GM18909 (cell line): ENCODE results near the gene SCO1.

Source experiments
- ATAC-seq: cut with Tn5 transposase; IDR thresholded peaks from one replicate; pipeline ENCODE4 v1.9.1; 2021; ENCODE audit warnings: mild to moderate bottlenecking; ENCODE audit not compliant: unreplicated experiment, poor library complexity

Gene SCO1

DNA sequence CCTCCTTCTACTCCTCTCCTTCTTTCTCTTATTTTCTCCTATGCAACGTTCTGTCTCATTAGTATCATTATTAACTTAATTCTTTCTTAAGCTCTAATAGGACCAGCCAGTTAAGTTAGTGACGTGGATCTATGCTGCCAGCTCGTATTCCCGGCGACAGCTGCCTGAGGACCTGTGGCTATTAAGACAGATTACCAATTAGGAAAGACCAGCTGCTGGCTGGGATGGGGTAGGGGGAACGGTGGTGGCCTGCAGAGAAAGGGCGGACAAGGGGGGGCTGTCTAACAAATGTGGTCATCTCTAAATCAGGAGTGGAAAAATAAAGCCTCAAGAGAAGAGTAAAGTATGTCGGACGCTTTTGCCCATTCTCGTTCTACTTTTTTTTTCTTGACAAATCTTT lies 39.5 kb downstream of the SCO1 start:
- no peak for ATAC-seq

DNA sequence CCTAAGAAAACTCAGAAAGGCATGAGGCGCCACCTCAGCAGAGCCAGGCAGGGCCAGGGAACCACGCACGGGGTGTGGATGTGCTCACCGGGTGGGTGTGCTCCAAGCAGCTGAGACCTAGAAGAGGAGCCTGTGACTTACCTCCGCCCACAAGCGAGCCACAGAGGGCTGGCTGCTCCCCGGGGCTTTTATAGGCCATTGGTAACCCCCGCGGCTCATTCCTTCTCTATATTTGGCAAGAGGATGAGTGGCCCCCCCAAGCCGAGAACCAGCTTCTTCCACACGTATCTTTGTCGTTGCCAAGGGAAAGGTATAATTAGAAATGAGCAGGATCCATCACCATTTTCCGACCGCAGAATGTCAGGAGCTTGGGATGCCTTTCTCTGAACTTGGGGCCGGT lies 40.2 kb downstream of the SCO1 start, which contains the start of gene MYH3:
TSS of gene MYH3 (minus strand) at position 162 of the 400 bp plus-strand sequence. CDS start 2,245 bp downstream, outside the sequence.
- ATAC-seq, result no peak

DNA sequence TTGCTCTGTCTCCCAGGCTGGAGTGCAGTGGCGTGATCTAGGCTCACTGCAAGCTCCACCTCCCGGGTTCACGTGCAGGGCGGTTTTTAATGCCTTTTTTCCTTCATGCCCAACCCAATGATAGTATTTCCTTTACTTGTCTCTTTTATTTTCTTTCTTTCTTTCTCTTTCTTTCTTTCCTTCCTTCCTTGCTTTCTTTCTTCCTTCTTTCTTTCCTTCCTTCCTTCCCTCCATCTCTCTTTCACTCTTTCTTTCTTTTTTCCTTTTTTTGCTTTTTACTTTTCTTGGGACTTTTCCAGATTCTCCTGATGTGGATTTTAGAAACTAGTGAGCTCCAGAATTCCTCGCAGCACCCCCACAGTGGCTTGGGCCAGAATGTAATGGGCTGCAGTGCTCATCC lies 43.3 kb downstream of the SCO1 start:
- ATAC-seq, result no peak

DNA sequence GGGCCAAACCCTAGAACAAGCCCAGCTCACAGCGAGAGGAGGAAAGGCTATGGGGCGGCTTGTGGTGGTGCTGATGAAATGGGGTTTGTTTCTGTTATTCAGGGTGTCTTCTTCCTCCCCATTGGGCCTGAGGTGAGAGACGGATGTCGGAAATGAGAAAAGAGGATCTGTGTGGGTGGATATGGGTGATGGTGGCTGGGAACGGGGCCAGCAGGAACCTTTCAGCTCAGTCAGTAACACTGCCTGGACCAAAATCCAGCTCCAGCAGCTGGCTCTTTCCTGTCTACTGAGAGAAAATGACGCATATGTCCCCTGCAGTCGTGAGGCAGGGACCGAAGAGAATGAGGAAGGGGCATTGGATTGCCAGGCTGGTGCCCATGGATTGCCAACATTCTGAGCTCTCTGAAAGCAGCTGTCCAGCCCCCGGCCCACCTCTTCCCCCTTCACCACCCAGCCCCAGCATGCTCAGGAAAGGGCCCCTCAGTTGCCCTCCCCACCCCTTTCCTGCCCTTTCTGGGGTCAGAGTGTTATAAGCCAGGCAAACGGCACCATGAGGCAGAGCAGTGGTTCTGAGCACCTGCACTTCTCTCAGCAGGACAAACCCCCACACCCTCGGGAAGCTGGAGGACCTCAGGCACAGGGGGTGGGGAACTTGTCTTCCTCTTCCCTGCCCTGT lies 44.2 kb downstream of the SCO1 start:
- no peak for ATAC-seq

DNA sequence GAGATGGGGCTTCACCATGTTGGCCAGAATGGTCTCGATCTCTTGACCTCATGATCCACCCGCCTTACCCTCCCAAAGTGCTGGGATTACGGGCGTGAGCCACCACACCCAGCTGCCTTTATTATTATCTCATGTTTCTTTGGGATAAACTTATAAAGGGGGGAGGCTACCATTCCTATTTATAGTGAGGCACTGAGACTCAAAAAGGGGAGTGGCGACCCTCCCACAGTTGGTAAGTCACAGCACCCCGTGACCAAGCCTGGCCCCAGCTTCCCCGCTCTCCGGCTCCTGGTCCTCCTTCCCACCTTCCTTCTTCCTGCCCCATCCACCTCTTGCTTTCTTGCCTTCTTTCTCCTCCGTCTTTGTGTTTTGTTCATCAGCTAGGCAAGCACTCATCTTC lies 45.4 kb downstream of the SCO1 start:
- no peak for ATAC-seq

DNA sequence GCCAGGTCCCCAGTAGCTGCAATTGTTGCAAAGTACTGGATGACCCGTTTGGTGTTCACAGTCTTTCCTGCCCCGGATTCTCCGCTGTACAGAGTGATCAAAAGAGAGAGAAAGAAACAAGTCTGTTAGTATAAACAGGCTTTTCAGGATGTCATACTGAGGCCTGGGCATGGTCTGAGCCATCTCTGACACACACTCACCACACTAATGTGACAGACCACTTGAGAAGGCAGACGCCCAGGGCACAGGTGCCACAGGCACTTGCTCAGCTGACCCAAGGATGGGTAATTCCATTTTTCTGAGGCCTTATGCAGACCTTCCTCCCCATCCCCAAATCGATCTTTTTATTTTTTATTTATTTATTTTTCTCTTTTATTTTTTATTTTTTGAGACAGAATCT lies 47.7 kb downstream of the SCO1 start:
- no peak for ATAC-seq

DNA sequence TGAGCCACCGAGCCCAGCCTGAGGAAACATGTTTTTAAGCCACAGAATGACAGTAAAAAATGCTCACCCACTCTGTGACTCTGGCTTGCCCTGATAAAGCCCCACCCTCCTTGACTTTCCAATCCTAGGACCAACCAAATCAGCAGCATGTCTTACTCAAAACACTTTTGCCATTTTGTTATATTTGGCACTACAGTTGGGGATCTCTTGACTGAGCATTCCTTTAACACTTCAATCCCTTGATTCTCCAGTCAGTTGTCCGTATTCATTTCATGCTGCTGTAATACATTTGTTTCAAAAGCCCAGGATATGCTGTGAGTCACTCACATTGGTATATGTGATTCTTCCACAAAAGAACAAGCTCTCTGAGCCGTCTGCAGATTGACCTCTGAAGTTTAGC lies 48.4 kb downstream of the SCO1 start:
- ATAC-seq, result no peak

DNA sequence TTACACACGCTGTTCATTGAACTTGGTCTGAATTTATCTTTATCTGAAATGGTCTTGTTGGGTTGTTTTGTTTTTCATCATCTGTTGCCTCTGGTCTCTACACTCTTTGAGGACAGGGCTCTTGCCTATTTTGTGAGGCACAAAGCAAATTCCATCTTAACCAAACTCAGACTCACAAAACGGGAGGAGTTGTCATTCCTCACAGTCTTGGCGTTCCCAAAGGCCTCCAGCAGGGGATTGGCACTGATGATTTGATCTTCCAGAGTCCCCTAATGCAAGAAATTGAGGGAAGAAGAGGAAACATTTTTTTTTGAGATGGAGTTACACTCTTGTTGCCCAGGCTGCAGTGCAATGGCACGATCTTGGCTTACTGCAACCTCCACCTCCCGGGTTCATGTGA lies 49.0 kb downstream of the SCO1 start:
- no peak for ATAC-seq

DNA sequence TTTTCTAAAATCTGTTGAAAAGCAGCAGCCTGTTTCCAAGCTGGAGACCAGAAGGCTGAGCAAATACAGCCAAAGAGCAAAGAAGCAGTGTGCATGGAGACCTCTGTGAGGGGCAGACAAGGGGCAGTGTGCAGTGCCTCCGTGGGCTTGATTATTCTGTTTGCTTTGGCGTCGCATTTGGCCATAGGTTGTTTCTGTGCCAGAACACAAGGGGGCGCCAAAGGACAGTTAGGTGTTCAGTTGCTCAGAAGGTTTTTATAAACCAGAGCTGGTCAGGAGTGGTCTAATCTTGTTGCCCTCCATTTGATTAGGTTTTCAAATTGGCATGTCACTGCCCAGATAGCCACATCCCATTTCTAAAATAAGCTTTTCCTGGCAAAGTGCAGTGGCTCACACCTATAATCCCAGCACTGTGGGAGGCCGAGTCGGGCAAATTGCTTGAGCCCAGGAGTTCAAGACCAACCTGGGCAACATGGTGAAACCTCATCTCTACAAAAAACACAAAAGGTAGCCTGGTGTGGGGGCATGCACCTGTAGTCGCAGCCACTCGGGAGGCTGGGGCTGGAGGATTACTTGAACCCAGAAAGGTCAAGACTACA lies 50.8 kb downstream of the SCO1 start:
- no peak for ATAC-seq

DNA sequence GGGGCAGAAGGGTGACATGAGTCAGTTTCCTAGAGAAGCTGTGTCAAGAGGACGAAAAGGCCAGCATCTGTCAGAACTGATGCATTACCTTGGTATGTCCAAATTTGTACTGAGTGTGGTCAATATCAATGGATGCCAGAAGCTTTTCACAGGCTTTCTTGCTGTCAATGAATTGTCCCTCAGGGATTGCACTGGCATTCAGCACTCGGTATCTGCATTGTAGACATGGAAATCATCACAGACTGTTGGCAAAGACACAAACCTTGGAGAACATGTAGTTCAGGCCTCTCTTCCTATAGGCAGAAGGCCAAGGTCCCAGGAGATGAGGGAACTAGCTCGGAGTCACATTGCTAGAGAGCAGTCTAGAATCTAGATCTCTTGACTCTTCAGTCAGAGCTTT lies 56.9 kb downstream of the SCO1 start:
- ATAC-seq, result no peak

DNA sequence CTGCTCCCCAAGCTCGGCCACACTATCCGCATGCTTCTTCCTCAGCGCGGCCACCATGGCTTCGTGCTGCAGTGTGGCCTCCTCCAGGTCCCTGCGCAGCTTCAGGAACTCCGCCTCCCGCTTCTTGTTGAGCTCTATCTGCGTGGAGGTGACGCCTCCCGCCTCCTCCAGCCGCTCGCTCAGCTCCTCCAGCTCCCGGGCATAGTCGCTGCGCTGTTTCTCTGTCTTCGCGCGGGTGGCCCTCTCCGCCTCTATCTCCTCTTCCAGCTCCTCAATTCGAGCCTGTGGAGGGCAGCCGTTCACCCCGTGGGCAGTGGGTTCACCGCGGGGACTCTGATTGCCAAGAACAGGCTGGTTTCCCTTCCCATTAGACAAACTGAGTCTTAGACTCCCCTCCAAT lies 59.2 kb downstream of the SCO1 start:
- no peak for ATAC-seq

DNA sequence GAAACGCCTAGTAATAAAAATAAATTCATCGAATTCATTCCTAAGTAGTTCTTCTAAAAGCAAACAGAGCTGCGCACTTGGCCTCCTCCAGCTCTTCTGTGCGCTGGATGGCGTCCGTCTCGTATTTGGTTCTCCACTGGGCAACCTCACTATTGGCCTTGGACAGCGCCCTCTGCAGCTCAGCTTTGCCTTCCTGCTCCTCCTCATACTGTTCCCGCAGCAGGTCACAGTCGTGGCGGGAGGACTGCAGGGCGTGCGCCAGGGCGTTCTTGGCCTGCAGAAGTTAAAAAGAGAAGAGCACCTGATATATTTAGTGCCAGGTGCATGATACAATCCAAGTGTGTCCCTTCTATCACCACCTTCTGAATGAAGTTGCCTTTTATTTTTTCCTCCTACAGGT lies 62.0 kb downstream of the SCO1 start:
- ATAC-seq, result no peak

DNA sequence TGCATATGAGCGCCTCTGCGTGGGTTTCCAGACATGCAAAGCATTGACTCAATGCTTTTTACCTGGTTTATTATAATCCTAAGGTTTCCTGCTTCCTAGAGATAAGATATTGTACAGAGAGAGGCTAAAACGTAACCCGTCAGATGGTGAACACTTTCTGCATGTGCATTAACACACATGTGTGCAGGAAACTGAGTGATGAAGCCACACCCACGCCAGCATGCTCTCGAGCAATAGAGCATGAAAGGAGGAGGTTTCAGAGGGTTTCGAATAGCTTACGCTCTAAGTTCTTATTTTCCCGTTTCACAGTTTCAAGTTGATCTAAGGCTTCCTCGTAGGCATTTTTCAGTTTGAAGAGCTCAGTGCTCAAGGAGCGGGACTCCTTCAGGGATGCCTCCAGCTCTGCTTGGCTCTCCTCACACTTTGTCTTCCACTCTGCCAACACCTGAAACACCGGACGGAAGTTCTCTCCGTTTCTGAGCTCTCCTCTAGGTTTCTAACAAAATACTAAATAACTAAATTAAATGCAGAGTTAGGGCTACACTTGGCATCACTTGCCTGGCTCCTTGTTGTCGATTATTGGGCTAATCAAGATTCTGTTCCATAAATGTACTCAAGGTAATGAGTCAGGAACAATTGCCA lies 63.5 kb downstream of the SCO1 start:
- peak; percentile 96 for ATAC-seq

DNA sequence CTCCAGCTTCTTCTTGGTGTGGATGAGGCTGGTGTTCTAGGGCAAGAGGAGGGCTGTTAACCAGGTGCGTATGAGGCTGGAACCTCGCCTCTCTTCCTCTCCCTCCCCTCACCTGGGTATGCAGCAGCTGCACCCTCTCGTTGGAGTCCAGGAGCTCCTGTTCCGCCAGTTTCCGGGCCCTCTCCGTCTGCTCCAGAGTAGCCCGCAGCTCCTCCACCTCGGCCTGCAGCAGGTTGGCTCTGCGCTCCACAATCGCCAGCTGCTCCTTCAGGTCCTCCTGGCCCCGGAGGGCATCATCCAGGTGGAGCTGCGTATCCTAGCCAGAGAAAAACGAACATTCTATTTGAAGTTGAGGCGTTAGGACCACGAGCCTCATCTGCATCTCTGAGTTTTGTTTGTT lies 65.6 kb downstream of the SCO1 start:
- ATAC-seq, result no peak

DNA sequence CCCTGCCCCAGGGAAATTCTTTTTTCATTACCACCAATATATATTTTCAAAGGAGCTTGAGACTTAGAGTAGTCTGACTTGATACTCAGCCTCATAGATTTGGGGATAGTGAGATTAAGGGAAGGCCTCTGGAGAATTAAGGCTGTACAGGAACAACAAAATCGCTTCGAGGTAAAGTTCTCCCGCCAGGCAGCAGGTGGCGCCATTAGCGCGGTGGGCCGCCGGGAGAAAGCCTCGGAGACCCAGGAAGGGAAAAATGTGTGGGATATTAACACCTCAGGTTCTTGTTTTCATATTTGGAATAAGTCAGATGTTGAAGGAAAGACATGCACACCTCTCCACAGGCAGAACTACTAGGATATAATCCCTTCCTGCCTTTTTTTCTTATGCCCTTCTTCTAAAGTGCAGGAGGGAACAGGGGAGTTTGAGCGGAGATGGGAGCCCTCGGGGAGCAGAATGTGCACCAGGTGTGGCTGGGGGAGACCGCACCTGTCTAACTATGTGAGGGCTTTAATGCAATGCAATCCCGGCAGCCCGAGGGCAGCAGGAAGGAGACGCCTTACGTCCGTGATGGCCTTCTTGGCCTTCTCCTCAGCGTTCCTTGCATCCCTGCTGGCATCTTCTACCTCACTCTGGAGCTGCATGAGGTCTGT lies 66.2 kb downstream of the SCO1 start:
- no peak for ATAC-seq

DNA sequence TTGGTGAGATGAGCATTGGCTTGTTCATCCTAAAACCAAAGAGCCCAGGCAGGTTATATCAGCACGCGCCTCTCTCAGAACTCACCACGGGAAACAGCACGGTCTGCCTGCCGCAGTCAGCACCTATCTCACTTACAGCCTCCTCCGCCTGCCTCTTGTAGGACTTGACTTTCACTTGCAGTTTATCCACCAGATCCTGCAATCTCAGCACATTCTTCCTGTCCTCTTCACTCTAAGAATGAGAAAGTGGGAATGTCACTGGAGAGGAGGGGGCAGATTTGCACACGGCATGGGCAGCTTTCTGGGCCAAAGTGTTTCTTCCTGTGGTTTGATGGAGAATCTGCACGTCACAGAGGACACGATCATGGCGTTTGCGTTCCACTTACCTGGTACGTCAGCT lies 67.6 kb downstream of the SCO1 start:
- no peak for ATAC-seq

DNA sequence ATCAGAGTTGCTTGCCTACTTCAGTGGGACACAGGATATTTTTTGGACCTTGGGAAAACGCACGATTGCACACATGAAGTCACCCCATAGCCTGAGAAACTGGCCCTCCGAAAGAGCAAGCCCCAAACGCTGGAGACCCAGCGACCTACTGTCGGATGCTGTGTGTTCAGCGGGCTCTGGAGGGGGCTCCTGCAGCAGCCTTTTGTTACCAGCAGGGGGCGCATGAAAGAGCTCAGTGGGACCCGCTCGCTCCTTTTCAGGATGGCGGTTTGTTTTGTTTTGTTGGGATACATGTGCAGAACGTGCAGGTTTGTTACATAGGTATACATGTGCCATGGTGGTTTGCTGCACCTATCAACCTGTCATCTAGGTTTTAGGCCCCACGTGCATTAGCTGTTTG lies 68.6 kb downstream of the SCO1 start:
- no peak for ATAC-seq

DNA sequence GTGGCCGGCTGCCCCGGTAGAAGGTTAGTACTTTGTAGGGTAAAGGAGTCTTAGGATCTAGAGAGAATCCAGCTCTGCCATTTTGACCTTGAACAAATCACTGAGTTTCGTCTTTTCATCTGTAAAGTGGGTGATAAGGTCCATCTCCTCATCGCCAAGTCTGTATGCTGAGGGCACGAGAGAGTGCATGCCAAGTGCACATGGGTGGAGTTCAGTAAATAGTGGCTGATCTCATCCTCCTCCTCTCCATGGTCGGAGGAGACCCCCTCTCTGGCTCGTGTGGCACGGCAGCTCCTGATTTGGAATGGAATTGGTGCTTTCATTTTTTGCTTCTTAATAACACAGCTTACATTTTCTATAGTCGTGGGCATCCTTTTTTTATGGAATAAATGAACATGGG lies 70.9 kb downstream of the SCO1 start:
- no peak for ATAC-seq

DNA sequence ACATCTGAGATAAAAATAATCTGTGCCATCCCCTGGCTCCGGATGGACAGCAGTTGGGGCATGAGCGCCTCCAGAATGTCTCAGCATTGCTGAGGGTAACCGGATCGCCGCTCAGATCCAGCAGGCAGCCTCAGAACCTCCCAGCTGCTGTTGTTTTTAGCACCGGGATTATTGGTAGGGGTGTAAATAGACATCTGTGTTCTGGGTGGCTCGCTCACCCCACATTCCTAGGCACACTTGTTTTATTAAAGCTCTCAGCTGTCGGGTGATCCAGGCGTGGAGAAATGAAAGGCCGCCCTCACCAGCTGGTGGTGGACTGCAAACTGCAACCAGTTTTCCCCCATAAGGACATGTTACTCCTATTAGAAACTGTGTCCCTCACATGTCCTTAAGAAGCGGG lies 72.4 kb downstream of the SCO1 start:
- no peak for ATAC-seq

DNA sequence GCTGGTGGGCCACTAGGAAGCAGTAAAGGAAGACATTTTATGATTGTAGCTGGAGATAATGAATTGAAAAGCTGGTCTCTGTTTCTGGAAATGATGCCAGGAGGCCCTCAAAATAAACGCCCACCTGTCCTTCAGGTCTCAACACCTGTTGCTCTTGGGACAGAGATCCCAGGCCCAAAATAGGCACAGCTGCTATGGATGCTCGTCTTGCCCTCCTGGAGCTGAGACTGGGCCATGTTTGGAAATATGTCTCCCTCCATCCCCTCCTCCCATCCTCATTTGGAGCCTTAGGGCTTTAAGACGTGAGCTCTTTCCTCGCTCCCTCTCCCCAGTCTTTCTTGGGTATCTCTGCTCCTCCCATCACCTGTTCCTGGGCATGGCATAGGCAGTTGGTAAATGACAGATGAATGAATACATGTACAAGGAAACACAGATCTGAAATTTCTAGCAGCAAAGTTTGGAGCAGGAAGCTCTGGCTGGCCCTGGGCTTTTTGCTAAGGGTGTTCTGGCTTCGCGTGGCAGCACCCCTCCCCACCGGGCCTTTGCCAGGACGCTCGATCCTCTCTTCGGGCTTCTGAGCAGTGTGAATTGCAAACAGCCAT lies 73.5 kb downstream of the SCO1 start:
- no peak for ATAC-seq
